ENCODE data around the gene KCNH6.

The KCNH6 gene

DNA sequence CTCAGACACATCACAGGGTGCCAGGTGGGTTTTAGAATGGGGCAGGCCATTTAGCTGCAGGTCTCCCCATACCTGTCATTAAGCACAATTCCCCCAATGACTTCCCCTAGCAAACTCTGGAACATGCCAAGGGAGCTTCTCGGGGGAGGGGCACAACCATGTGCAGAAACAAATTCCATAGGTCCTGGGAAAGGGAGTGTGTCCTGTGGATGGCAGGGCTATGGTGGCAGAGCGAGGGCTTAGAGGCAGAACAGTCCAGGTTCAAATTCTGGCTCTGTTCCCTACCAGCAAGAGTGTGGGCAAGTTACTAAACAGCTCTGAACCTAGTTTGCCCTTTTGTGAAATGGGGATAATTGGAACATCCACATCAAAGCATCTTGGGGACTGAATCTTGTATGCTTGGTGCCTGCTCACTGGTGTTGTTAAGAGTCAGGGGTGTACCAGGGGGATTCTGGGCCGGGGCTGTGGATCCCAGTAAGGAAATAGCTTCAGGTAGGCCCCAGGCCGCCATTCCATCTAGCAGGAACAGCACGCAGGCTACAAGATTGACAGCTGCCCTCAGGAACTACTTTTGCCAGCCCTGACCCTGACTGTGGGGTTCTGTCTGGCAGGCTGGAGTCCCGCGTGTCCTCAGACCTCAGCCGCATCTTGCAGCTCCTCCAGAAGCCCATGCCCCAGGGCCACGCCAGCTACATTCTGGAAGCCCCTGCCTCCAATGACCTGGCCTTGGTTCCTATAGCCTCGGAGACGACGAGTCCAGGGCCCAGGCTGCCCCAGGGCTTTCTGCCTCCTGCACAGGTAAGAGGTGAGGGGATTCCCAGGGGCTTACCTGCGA is 21.5 kb downstream of the KCNH6 start:
- no peaks in the 10 kb centered on the region for H3K4me1 ChIP-seq
- no peaks in the 10 kb centered on the region for H3K36me3 ChIP-seq (ENCODE audit: control insufficient read depth, insufficient read depth, low read length)
- TF ChIP-seq, protein P1, sequence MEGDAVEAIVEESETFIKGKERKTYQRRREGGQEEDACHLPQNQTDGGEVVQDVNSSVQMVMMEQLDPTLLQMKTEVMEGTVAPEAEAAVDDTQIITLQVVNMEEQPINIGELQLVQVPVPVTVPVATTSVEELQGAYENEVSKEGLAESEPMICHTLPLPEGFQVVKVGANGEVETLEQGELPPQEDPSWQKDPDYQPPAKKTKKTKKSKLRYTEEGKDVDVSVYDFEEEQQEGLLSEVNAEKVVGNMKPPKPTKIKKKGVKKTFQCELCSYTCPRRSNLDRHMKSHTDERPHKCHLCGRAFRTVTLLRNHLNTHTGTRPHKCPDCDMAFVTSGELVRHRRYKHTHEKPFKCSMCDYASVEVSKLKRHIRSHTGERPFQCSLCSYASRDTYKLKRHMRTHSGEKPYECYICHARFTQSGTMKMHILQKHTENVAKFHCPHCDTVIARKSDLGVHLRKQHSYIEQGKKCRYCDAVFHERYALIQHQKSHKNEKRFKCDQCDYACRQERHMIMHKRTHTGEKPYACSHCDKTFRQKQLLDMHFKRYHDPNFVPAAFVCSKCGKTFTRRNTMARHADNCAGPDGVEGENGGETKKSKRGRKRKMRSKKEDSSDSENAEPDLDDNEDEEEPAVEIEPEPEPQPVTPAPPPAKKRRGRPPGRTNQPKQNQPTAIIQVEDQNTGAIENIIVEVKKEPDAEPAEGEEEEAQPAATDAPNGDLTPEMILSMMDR (IDR thresholded peaks at IDR 0.05): no peak
- no peak overlapping the region for H3K4me3 ChIP-seq (ENCODE audit: low read depth, low read length)
- H3K4me2 ChIP-seq (ENCODE audit: low read length): no peak overlapping the region
- H3K79me2 ChIP-seq: no peaks in the 10 kb centered on the region
- H3K27ac ChIP-seq: no peak overlapping the region
- H3K9ac ChIP-seq: no peak overlapping the region
- no peak overlapping the region for H2AFZ ChIP-seq
- no peaks in the 10 kb centered on the region for H3K27me3 ChIP-seq (ENCODE audit: control insufficient read depth, insufficient read depth, low read length)
- no peaks in the 10 kb centered on the region for H3K9me3 ChIP-seq (ENCODE audit: control insufficient read depth, low read length)

DNA sequence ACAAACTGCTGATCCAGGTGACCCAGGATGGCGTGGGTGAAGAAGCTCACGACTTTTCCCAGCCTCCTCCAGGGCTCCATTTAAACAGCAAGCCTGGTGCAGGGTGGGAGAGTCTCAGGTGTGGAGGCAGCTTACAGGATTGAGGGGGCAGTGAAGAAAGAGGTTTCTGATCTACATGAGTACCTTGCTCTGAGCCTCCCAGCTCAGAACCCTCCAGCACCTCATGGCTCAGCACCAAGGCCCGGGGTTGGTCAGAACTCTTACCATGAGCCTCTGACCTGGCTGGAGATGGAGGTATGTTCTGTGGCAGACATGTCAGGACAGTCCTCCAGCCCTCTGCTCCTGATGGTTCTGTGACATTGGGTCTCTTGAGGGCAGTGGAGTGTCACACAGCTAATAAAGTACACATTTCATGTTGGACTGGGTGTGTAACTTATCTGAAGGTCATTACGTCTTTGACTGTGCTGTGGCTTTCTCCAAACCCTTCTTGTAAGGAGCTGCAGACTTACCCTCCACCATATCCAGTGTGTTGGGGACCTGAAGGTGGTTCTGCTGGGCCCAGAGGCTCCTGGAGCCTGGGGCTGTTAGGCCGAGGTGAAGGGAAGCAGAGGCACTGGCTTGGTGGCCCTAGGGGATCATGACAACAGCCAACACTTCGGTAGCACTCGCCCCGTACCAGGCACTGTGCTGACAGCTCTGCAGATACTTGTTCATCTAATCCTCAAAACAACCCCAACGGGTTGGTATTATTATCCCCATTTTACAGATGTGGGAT is 23.3 kb downstream of the KCNH6 start:
- no peaks in the 10 kb centered on the region for H3K4me1 ChIP-seq
- H2AFZ ChIP-seq: no peak overlapping the region
- no peaks in the 10 kb centered on the region for H3K36me3 ChIP-seq (ENCODE audit: control insufficient read depth, insufficient read depth, low read length)
- H3K27ac ChIP-seq: no peak overlapping the region
- no peak overlapping the region for H3K4me3 ChIP-seq (ENCODE audit: low read depth, low read length)
- peaks cover 5% of the 10 kb centered on the region for H3K79me2 ChIP-seq
- no peaks in the 10 kb centered on the region for H3K27me3 ChIP-seq (ENCODE audit: control insufficient read depth, insufficient read depth, low read length)
- no peak overlapping the region for H3K4me2 ChIP-seq (ENCODE audit: low read length)
- TF ChIP-seq, protein P1 (IDR thresholded peaks at IDR 0.05): no peak
- H3K9me3 ChIP-seq (ENCODE audit: control insufficient read depth, low read length): no peaks in the 10 kb centered on the region
- H3K9ac ChIP-seq: no peak overlapping the region

DNA sequence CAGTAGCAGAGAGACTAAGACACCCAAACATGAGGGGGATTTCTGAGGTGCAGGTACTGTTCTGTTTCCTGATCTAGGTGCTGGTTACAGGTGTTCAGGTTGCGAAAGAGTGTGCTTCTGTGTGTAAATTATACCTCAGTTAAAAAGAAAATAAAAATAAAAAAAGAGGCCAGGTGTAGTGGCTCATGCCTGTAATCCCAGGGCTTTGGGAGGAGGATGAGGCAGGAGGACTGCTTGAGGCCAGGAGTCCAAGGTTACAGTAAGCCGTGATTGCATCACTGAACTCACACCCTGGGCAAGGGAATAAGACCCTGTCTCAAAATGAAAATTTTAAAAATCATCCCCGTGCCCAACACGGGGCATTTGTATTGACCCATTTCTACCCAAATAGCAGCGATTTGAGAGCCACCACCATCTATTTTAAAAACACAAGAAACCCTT is 23.9 kb downstream of the KCNH6 start:
- Histone ChIP-seq H2AFZ (no peak overlapping the region), H3K36me3 (ENCODE audit: control insufficient read depth, insufficient read depth, low read length) (no peaks in the 10 kb centered on the region), H3K4me1 (no peaks in the 10 kb centered on the region), H3K4me2 (ENCODE audit: low read length) (no peak overlapping the region), H3K4me3 (ENCODE audit: low read depth, low read length) (no peak overlapping the region), H3K9ac (no peak overlapping the region), H3K9me3 (ENCODE audit: control insufficient read depth, low read length) (no peaks in the 10 kb centered on the region), H3K79me2 (peaks cover 7% of the 10 kb centered on the region), H3K27ac (no peak overlapping the region), H3K27me3 (ENCODE audit: control insufficient read depth, insufficient read depth, low read length) (no peaks in the 10 kb centered on the region)
- TF ChIP-seq, protein P1 (IDR thresholded peaks at IDR 0.05): no peak

DNA sequence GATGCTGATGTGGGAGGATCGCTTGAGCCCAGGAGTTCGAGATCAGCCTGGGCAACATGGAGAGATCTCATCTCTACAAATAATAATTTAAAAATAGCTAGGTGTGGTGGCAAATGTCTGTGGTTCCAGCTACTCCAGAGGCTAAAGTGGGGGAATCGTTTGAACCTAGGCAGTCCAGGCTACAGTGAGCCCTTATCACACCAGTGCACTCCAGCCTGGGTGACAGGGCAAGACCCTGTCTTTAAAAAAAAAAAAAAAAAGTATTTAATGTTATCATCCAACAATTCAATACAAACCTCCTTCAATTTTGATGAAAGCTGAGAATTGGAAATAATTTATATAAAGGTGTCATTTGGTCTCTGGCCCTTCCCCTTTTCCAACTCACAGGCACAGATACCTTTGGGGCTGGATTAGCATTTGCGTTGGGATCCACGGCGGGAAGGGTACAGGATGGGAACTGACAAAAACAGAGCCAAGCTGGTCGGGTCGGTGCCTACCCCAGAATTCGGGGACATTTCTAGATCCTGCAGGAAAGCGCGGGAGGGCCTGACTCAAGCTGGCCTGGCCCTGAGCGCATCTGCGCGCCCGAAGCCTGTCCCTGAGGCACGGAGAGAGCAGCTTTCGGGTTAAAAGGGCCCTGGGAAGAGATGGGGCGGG is 26.3 kb downstream of the KCNH6 start:
- Histone ChIP-seq H3K9me3 (ENCODE audit: control insufficient read depth, low read length) (no peaks in the 10 kb centered on the region), H3K36me3 (ENCODE audit: control insufficient read depth, insufficient read depth, low read length) (no peaks in the 10 kb centered on the region), H3K79me2 (peaks cover 29% of the 10 kb centered on the region), H3K27ac (peak overlapping the region; percentile 55), H3K27me3 (ENCODE audit: control insufficient read depth, insufficient read depth, low read length) (no peaks in the 10 kb centered on the region), H3K4me3 (ENCODE audit: low read depth, low read length) (peak overlapping the region; percentile 92), H3K4me1 (peaks cover 4% of the 10 kb centered on the region), H2AFZ (peak overlapping the region; percentile 70), H3K9ac (peak overlapping the region; percentile 16), H3K4me2 (ENCODE audit: low read length) (peak overlapping the region; percentile 91)
- TF ChIP-seq, protein P1 (IDR thresholded peaks at IDR 0.05): no peak

All from parathyroid adenoma (tissue), 2 donors.